Endothelial cell of umbilical vein (primary cell): ENCODE measurements around the gene LYRM1. TPM values are rescaled to one million over a fixed set of nuclear protein-coding genes. Genes with fewer than 3 reads are reported as not detected.

Experiments
- BruUV-seq: library from RNA; stranded (reverse); fragments of 400-500 nt; replicated peaks from 2 replicates; lab custom pipeline; 2021; lab: Mats Ljungman, UMichigan
- CTCF ChIA-PET: fragments of 300-600, 350-600 bp; sonication (Branson Sonifier 250); formaldehyde crosslinking; loops from one replicate; lab custom pipeline; 2021; ENCODE audit warnings: antibody characterized with exemption, inconsistent platforms; lab: Charles Lee
- POLR2A ChIA-PET: fragments of 300-600, 350-600 bp; sonication (Branson Sonifier 250); formaldehyde crosslinking; loops from one replicate; lab custom pipeline; 2021; ENCODE audit warnings: antibody characterized with exemption, inconsistent platforms; lab: Charles Lee
- DNase-seq: peaks from one replicate; pipeline ENCODE4 v3.0.0-alpha.2; 2011; ENCODE audit warnings: low read depth, low spot score
- FAIRE-seq: peaks from 2 replicates; lab custom pipeline; 2011; peaks lifted over from hg19 to GRCh38; lab: Jason Lieb, UNC
- H2AFZ ChIP-seq: 2 replicates; pipeline ENCODE4 v1.6.0; 2012; ENCODE audit warnings: low read depth, low read length, control low read depth, inconsistent platforms
- H3K27ac ChIP-seq: 2 replicates; pipeline ENCODE4 v1.5.1; 2011; ENCODE audit warnings: low read depth, mild to moderate bottlenecking, control low read depth, low read length, moderate library complexity; ENCODE audit not compliant: insufficient read depth
- H3K27me3 ChIP-seq, 2 experiments: 2 replicates each; pipeline versions ENCODE4 v1.6.0 to v1.6.1; 2011; ENCODE audit warnings: low read length in 2 of 2, mixed read lengths in 1 of 2; ENCODE audit not compliant: control insufficient read depth in 2 of 2, insufficient read depth in 2 of 2
- H3K36me3 ChIP-seq, 2 experiments: 2 replicates in 1 of 2; 3 replicates in 1 of 2; pipeline ENCODE4 v1.5.1; 2011; ENCODE audit warnings: low read length in 2 of 2, mild to moderate bottlenecking in 1 of 2, moderate library complexity in 1 of 2; ENCODE audit not compliant: control insufficient read depth in 2 of 2, insufficient read depth in 2 of 2; ENCODE audit errors: extremely low read depth in 1 of 2
- H3K4me1 ChIP-seq: 3 replicates; pipeline ENCODE4 v1.5.1; 2011; ENCODE audit warnings: mild to moderate bottlenecking, low read length; ENCODE audit not compliant: control insufficient read depth, insufficient read depth; ENCODE audit errors: extremely low read depth
- H3K4me2 ChIP-seq: 2 replicates; pipeline ENCODE4 v1.6.1; 2011; ENCODE audit warnings: low read length, control low read depth, mixed read lengths; ENCODE audit not compliant: insufficient read depth
- H3K4me3 ChIP-seq, 3 experiments: fragments of 200-600 bp in 1 of 3; sonication (generic), shearing (Covaris generic) in 1 of 3; replicated peaks in 1 of 3; 2 replicates each; pipeline ENCODE4 v1.5.1; 2011 to 2016; ENCODE audit warnings: control low read depth in 3 of 3, low read length in 3 of 3, mild to moderate bottlenecking in 2 of 3, inconsistent platforms in 1 of 3, low read depth in 1 of 3, moderate library complexity in 1 of 3; ENCODE audit not compliant: insufficient read depth in 1 of 3
- H3K79me2 ChIP-seq: 2 replicates; pipeline ENCODE4 v1.6.0; 2012; ENCODE audit warnings: low read length, inconsistent platforms; ENCODE audit not compliant: control insufficient read depth, insufficient read depth
- H3K9ac ChIP-seq: replicated peaks from 2 replicates; pipeline ENCODE3; 2011; ENCODE audit warnings: low read length, control low read depth; ENCODE audit not compliant: insufficient read depth; ENCODE audit errors: extremely low read depth
- H3K9me1 ChIP-seq: replicated peaks from 3 replicates; pipeline ENCODE4 v1.6.0; 2011; ENCODE audit warnings: mild to moderate bottlenecking, low read length; ENCODE audit not compliant: control insufficient read depth, insufficient read depth; ENCODE audit errors: extremely low read depth
- H3K9me3 ChIP-seq: replicated peaks from 2 replicates; pipeline ENCODE4 v1.5.1; 2012; ENCODE audit warnings: low read length, inconsistent platforms; ENCODE audit not compliant: control insufficient read depth, insufficient read depth
- H4K20me1 ChIP-seq: replicated peaks from 2 replicates; pipeline ENCODE3; 2011; ENCODE audit warnings: mild to moderate bottlenecking, low read length; ENCODE audit not compliant: control insufficient read depth, insufficient read depth; ENCODE audit errors: extremely low read depth
- EZH2 ChIP-seq: IDR thresholded peaks from 2 replicates; pipeline ENCODE4 v1.6.1; 2012; ENCODE audit warnings: borderline replicate concordance, low read depth, mild to moderate bottlenecking, moderate library complexity, low read length, inconsistent platforms; ENCODE audit not compliant: severe bottlenecking
- FOS ChIP-seq: IDR thresholded peaks from 2 replicates; pipeline ENCODE4 v1.6.1; 2011; ENCODE audit warnings: mild to moderate bottlenecking, low read length, moderate library complexity, borderline replicate concordance; ENCODE audit not compliant: insufficient read depth
- GATA2 ChIP-seq: IDR thresholded peaks from 2 replicates; pipeline ENCODE4 v1.7.0; 2011; ENCODE audit warnings: low read depth, mild to moderate bottlenecking, moderate library complexity, mixed read lengths, low read length; ENCODE audit not compliant: insufficient read length, insufficient read depth
- JUN ChIP-seq: IDR thresholded peaks from 2 replicates; pipeline ENCODE4 v1.6.1; 2011; ENCODE audit warnings: borderline replicate concordance, low read depth; ENCODE audit not compliant: insufficient read length, insufficient read depth
- MYC ChIP-seq: IDR thresholded peaks from one replicate; pipeline ENCODE4 v1.6.1; 2011; ENCODE audit warnings: mild to moderate bottlenecking, low read depth, low read length
- POLR2A ChIP-seq: IDR thresholded peaks from 2 replicates; pipeline ENCODE4 v1.6.1; 2012; ENCODE audit warnings: low read depth, mild to moderate bottlenecking, control low read depth, low read length
- POLR2AphosphoS5 ChIP-seq: IDR thresholded peaks from 2 replicates; pipeline ENCODE4 v1.6.1; 2012; ENCODE audit warnings: low read depth, mild to moderate bottlenecking, control low read depth, low read length, moderate library complexity; ENCODE audit not compliant: insufficient read depth
- dilution Hi-C: fragments of 300-500 bp; cut with MboI; formaldehyde crosslinking; loops from one replicate; pipeline ENCODE4 v1.15.0; 2019; ENCODE audit warnings: low sequenced_read_pairs; ENCODE audit not compliant: extremely low pct_ligation_motif_present
- intact Hi-C: fragments of 100-400 bp; cut with micrococcal nuclease; formaldehyde crosslinking; loops from one replicate; pipeline ENCODE4 v1.10.0; 2022
- polyA plus RNA-seq, 4 experiments: library from polyadenylated mRNA; depleted of rRNA in 3 of 4; stranded (reverse) in 3 of 4; unstranded in 1 of 4; fragments of >200 nt; gene quantifications; 2 replicates each; pipeline versions ENCODE4 v1.2.1 to v1.2.3, GENCODE V29; 2011 to 2012; ENCODE audit warnings: missing spikeins in 1 of 4
- total RNA-seq: library from RNA; stranded (reverse); gene quantifications from 2 replicates; pipeline ENCODE4 v1.2.3, GENCODE V29; 2021
- TF ChIP-seq, protein P1 (sequence below): IDR thresholded peaks from 2 replicates; pipeline ENCODE4 v1.6.1; 2011; ENCODE audit not compliant: insufficient read depth, insufficient read length
- TF ChIP-seq, protein P2 (sequence below), 2 donors: IDR thresholded peaks; 1 replicate in 1 of 2; 2 replicates in 1 of 2; pipeline ENCODE4 v1.5.1; 2011; ENCODE audit warnings: low read length in 2 of 2, mild to moderate bottlenecking in 2 of 2, moderate library complexity in 2 of 2, control low read depth in 1 of 2, inconsistent platforms in 1 of 2, low read depth in 1 of 2; ENCODE audit not compliant: insufficient read depth in 1 of 2; ENCODE audit errors: extremely low read depth in 1 of 2

The LYRM1 gene
- total and polyA plus RNA-seq, 2 donors (not counting 3 experiments of a cell fraction or from before 2014, with no cell fraction given) = 20.4 to 28.4 TPM

DNA sequence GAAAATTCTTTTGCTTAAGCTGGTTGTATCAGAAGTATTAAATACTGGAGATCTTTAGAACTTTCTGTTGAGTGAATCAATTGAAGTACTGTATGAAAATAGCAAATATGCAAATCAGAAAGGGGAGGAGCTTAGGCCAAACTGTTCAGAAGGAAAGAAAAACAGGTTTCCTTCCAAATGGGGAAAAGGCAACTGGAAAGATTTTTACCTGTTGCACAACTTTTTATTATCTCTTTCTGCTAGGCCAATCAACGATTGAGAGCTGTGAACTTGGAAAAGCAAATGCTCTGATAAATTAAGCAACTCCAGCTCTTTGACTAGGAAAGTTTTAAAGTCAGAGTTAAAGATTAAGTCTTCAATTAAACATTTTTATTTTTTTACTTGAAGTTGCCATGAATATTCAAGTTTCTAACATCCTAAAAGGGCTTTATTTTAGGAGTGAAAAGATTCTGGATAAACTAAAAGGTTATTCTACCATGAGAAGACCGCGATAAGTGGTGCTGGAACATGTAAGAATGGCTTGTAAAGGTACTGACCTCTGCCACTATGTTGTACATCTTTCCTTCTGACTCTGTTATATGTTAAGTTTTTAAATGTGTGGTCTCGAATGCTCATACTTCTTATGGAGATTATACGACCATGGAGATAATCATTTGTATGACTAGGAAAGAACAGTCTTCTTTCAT, 16.9 kb upstream of the LYRM1 start:
- Histone ChIP-seq H3K27ac (no peak overlapping the region), H3K4me2 (no peak overlapping the region), H3K36me3 (no peaks in the 10 kb centered on the region), H3K9me3 (no peaks in the 10 kb centered on the region), H3K27me3 (no peaks in the 10 kb centered on the region), H3K9me1 (no peaks in the 10 kb centered on the region), H3K4me3 (no peak overlapping the region), H4K20me1 (peaks cover 7% of the 10 kb centered on the region), H3K79me2 (peaks cover 88% of the 10 kb centered on the region), H2AFZ (no peak overlapping the region), H3K4me1 (peaks cover 17% of the 10 kb centered on the region), H3K9ac (no peak overlapping the region)
- CTCF ChIA-PET = interaction anchor here (1.0 kb wide), 1 partner anchor 18 kb away, joined by 3 read pairs; no protein-coding TSS in a partner anchor
- dilution Hi-C loops = no loop called here
- DNase-seq (no peak), FAIRE-seq (no peak)
- POLR2A ChIA-PET = no interaction called here
- intact Hi-C loops = no loop called here
- no peak for TF ChIP-seq GATA2
- TF ChIP-seq FOS = no peak
- TF ChIP-seq POLR2A = no peak
- TF ChIP-seq POLR2AphosphoS5 = no peak
- TF ChIP-seq EZH2 = no peak
- TF ChIP-seq, protein P1, sequence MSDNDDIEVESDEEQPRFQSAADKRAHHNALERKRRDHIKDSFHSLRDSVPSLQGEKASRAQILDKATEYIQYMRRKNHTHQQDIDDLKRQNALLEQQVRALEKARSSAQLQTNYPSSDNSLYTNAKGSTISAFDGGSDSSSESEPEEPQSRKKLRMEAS = no peak
- TF ChIP-seq JUN = no peak
- TF ChIP-seq, protein P2, sequence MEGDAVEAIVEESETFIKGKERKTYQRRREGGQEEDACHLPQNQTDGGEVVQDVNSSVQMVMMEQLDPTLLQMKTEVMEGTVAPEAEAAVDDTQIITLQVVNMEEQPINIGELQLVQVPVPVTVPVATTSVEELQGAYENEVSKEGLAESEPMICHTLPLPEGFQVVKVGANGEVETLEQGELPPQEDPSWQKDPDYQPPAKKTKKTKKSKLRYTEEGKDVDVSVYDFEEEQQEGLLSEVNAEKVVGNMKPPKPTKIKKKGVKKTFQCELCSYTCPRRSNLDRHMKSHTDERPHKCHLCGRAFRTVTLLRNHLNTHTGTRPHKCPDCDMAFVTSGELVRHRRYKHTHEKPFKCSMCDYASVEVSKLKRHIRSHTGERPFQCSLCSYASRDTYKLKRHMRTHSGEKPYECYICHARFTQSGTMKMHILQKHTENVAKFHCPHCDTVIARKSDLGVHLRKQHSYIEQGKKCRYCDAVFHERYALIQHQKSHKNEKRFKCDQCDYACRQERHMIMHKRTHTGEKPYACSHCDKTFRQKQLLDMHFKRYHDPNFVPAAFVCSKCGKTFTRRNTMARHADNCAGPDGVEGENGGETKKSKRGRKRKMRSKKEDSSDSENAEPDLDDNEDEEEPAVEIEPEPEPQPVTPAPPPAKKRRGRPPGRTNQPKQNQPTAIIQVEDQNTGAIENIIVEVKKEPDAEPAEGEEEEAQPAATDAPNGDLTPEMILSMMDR (IDR thresholded peaks at IDR 0.05; ENCODE audit: extremely low read depth in 1 of 2, insufficient read depth in 1 of 2, low read depth in 1 of 2, low read length in 2 of 2) = no peak
- TF ChIP-seq MYC = no peak
- BruUV-seq = no TSS peak
